Measurements from ENCODE around the gene GATM.
"Not testable (repeated sequence)": the region's sequence is repeated elsewhere in the genome, so short reads cannot be mapped to it uniquely, and the experiment has no call there.

Gene GATM

GRCh38 chr15:45354711-45355110 lies 23.6 kb downstream of the GATM start:
- no peak for DNase-seq (ENCODE audit: low read depth)

GRCh38 chr15:45351227-45351626 lies 27.1 kb downstream of the GATM start:
- no peak for DNase-seq (ENCODE audit: low read depth)

- no peak for DNase-seq (ENCODE audit: low read depth)
Measured at GRCh38 chr15:45349623-45350022, 28.7 kb downstream of the GATM start.

- no peak for DNase-seq (ENCODE audit: low read depth)
Measured at GRCh38 chr15:45347989-45348388, 30.4 kb downstream of the GATM start.

GRCh38 chr15:45347033-45347432 lies 31.3 kb downstream of the GATM start:
- no peak for DNase-seq (ENCODE audit: low read depth)

GRCh38 chr15:45346381-45346780 lies 32.0 kb downstream of the GATM start:
- DNase-seq (ENCODE audit: low read depth), result no peak

GRCh38 chr15:45343258-45343860 lies 35.0 kb downstream of the GATM start:
- DNase-seq (ENCODE audit: low read depth), result no peak

- DNase-seq (ENCODE audit: low read depth), result no peak
Measured at GRCh38 chr15:45341790-45342189, 36.6 kb downstream of the GATM start.

GRCh38 chr15:45340429-45340828 lies 37.9 kb downstream of the GATM start:
- no peak for DNase-seq (ENCODE audit: low read depth)

GRCh38 chr15:45338417-45338816 lies 39.9 kb downstream of the GATM start:
- DNase-seq (ENCODE audit: low read depth), result no peak

- DNase-seq (ENCODE audit: low read depth), result no peak
Measured at GRCh38 chr15:45337224-45337623, 41.1 kb downstream of the GATM start.

- DNase-seq (ENCODE audit: low read depth), result no peak
Measured at GRCh38 chr15:45333550-45333949, 44.8 kb downstream of the GATM start.

GRCh38 chr15:45332694-45333093 lies 45.6 kb downstream of the GATM start:
- DNase-seq (ENCODE audit: low read depth), result no peak

GRCh38 chr15:45331972-45332371 lies 46.4 kb downstream of the GATM start:
- DNase-seq (ENCODE audit: low read depth), result no peak

GRCh38 chr15:45328663-45329062 lies 49.7 kb downstream of the GATM start:
- no peak for DNase-seq (ENCODE audit: low read depth)

GRCh38 chr15:45326741-45327140 lies 51.6 kb downstream of the GATM start:
- no peak for DNase-seq (ENCODE audit: low read depth)

- DNase-seq (ENCODE audit: low read depth), result no peak
Measured at GRCh38 chr15:45326280-45326679, 52.1 kb downstream of the GATM start.

- DNase-seq (ENCODE audit: low read depth), result no peak
Measured at GRCh38 chr15:45320581-45321205, 57.7 kb downstream of the GATM start.

GRCh38 chr15:45319472-45320214 lies 58.7 kb downstream of the GATM start:
- DNase-seq (ENCODE audit: low read depth), result no peak

GRCh38 chr15:45314960-45315359 lies 63.4 kb downstream of the GATM start:
- DNase-seq (ENCODE audit: low read depth), result no peak

GRCh38 chr15:45314117-45314516 lies 64.2 kb downstream of the GATM start:
- not testable (repeated sequence) for DNase-seq (ENCODE audit: low read depth)
